GM12878 (cell line): ENCODE results near the gene KCNC1. TPM values are rescaled to one million over a fixed set of nuclear protein-coding genes. Genes with fewer than 3 reads are reported as not detected.

ENCODE experiments used
- ATAC-seq: fragments of 200-7000 bp; cut with Tn5 transposase; 3 replicates; pipeline ENCODE4 v1.9.1; 2020; ENCODE audit warnings: mild to moderate bottlenecking, moderate library complexity
- BruUV-seq: library from RNA; stranded (reverse); fragments of 400-500 nt; replicated peaks from 2 replicates; lab custom pipeline; 2021; lab: Mats Ljungman, UMichigan
- CTCF ChIA-PET: fragments of 300-600 bp; sonication (Branson Sonifier 250); formaldehyde crosslinking; extraction: SDS; loops from one replicate; lab custom pipeline; 2021; ENCODE audit warnings: inconsistent platforms; lab: Yijun Ruan, JAX
- POLR2A ChIA-PET: fragments of 350-600 bp; formaldehyde crosslinking; extraction: SDS; loops from one replicate; lab custom pipeline; 2021; ENCODE audit warnings: inconsistent platforms; lab: Charles Lee
- RAD21 ChIA-PET: fragments of 300-600 bp; sonication (Branson Sonifier 250); formaldehyde crosslinking; loops from one replicate; lab custom pipeline; 2023; ENCODE audit warnings: antibody characterized with exemption; ENCODE audit not compliant: unreplicated experiment; lab: Charles Lee
- SMC1A ChIA-PET: fragments of 300-600 bp; sonication (Branson Sonifier 250); formaldehyde crosslinking; loops from one replicate; lab custom pipeline; 2023; ENCODE audit not compliant: unreplicated experiment, uncharacterized antibody; lab: Charles Lee
- DNase-seq: peaks from one replicate; pipeline ENCODE4 v3.0.0-alpha.2; 2011; ENCODE audit warnings: low read depth, low spot score
- FAIRE-seq: peaks from 3 replicates; lab custom pipeline; 2011; peaks lifted over from hg19 to GRCh38; lab: Jason Lieb, UNC
- H2AFZ ChIP-seq: 2 replicates; pipeline ENCODE4 v1.6.0; 2011; ENCODE audit warnings: low read depth, low read length, control low read depth; ENCODE audit not compliant: control insufficient read depth
- H3K27ac ChIP-seq: 2 replicates; pipeline ENCODE4 v1.5.1; 2011; ENCODE audit warnings: control low read depth; ENCODE audit not compliant: control insufficient read depth, insufficient read depth
- H3K27me3 ChIP-seq, 2 experiments: replicated peaks in 1 of 2; 2 replicates each; pipeline versions ENCODE4 v1.6.0 to v1.6.1; 2011; ENCODE audit warnings: low read length in 1 of 2; ENCODE audit not compliant: control insufficient read depth in 2 of 2, insufficient read depth in 2 of 2
- H3K36me3 ChIP-seq, 2 experiments: 2 replicates each; pipeline ENCODE4 v1.5.1; 2011; ENCODE audit warnings: low read length in 1 of 2; ENCODE audit not compliant: control insufficient read depth in 2 of 2, insufficient read depth in 2 of 2
- H3K4me1 ChIP-seq: 2 replicates; pipeline ENCODE4 v1.6.1; 2011; ENCODE audit warnings: mild to moderate bottlenecking, low read length, moderate library complexity, mixed read lengths; ENCODE audit not compliant: control insufficient read depth, insufficient read depth
- H3K4me2 ChIP-seq: 2 replicates; pipeline ENCODE4 v1.6.0; 2011; ENCODE audit warnings: control low read depth; ENCODE audit not compliant: control insufficient read depth, insufficient read depth
- H3K4me3 ChIP-seq: fragments of 200-600 bp; sonication (generic); 2 replicates; pipeline ENCODE4 v1.5.1; 2016
- H3K79me2 ChIP-seq: 2 replicates; pipeline ENCODE4 v1.6.0; 2011; ENCODE audit warnings: low read length; ENCODE audit not compliant: control insufficient read depth, insufficient read depth
- H3K9ac ChIP-seq: 2 replicates; pipeline ENCODE4 v1.8.0; 2011; ENCODE audit warnings: low read length, control low read depth, mixed read lengths; ENCODE audit not compliant: control insufficient read depth, insufficient read depth
- H3K9me3 ChIP-seq: replicated peaks from 3 replicates; pipeline ENCODE4 v1.5.1; 2011; ENCODE audit warnings: mild to moderate bottlenecking, low read length; ENCODE audit not compliant: control insufficient read depth, insufficient read depth
- H4K20me1 ChIP-seq: 2 replicates; pipeline ENCODE4 v1.6.0; 2011; ENCODE audit not compliant: control insufficient read depth, insufficient read depth
- NR2C1 ChIP-seq: fragments of 450-650 bp; IDR thresholded peaks from 2 replicates; pipeline ENCODE4 v1.6.1; 2017; ENCODE audit warnings: antibody characterized with exemption, mild to moderate bottlenecking, moderate library complexity
- WGBS: methylation state at CpG from one replicate; pipeline ENCODE4 v1.1.6; 2016; ENCODE audit warnings: low lambda C conversion rate; ENCODE audit not compliant: insufficient replicate concordance, insufficient coverage; ENCODE audit errors: missing lambda C conversion rate; 5-methylcytosine and 5-hydroxymethylcytosine counted together
- in situ Hi-C: fragments of 300-500 bp; cut with MboI; formaldehyde crosslinking; loops from 9 replicates; pipeline ENCODE4 v1.14.3; 2018; ENCODE audit warnings: mixed read lengths
- intact Hi-C: fragments of 100-400 bp; cut with micrococcal nuclease; formaldehyde crosslinking; loops from one replicate; pipeline ENCODE4 v1.14.2; 2022; ENCODE audit not compliant: unreplicated experiment
- polyA plus RNA-seq, 11 experiments: library from polyadenylated mRNA; depleted of rRNA in 4 of 11; unstranded in 6 of 11; stranded (reverse) in 5 of 11; fragments of >200 nt; fragmentation: Nextera tagmentation in 4 of 11; fragmentation: Illumina TruSeq in 1 of 11; extraction: Ambion mirVana in 4 of 11; extraction: Trizol in 1 of 11; gene quantifications; 1 replicate in 1 of 11; 2 replicates in 10 of 11; pipeline versions ENCODE4 v1.2.1 to v1.2.3, GENCODE V29; 2011 to 2016; ENCODE audit warnings: inconsistent platforms in 2 of 11, missing spikeins in 2 of 11, low read depth in 1 of 11
- total RNA-seq, 4 experiments: library from RNA; depleted of rRNA in 3 of 4; stranded (reverse); fragments of >200 nt in 3 of 4; fragmentation: Illumina TruSeq in 1 of 4; extraction: Trizol in 1 of 4; gene quantifications; 2 replicates each; pipeline versions ENCODE4 v1.2.1 to v1.2.3, GENCODE V29; 2013 to 2021
- TF ChIP-seq, protein P1 (sequence below): IDR thresholded peaks from 2 replicates; pipeline ENCODE4 v1.6.1; 2012; ENCODE audit warnings: mild to moderate bottlenecking, low read depth, low read length
- TF ChIP-seq, protein P2 (sequence below): fragments of 450-650 bp; IDR thresholded peaks from 2 replicates; pipeline ENCODE4 v1.6.1; 2018; ENCODE audit warnings: borderline replicate concordance, mild to moderate bottlenecking; ENCODE audit not compliant: partially characterized antibody

KCNC1 gene
- total and polyA plus RNA-seq, 10 of the 15 experiments (the other 5 are each of a cell fraction or from before 2014, with no cell fraction given): 0.27 to 0.34 TPM; not detected in 8

DNA sequence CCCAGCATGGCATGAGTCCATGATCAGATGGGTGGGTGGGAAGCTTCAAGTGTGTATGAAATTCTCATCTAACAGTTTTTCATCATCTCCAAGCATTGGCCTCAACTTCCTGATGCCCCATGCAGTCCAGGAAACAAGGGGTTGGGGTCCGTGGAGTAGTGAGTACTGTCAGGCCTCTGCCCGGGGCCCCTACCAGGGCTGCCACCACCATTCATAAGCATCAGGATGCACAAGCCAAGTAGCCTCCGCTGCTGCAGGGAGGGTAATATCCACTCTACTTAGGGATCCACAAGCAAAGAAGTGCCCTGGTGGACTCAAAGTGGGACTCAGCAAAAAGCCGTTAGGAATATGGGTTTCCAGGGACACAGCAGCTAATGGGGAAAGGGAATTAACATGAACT lies 49.3 kb downstream of the KCNC1 start:
- no peaks in the 10 kb centered on the region for H3K79me2 ChIP-seq
- FAIRE-seq (no peak), DNase-seq (no peak), ATAC-seq (no peak)
- no peaks in the 10 kb centered on the region for H3K9me3 ChIP-seq
- in situ Hi-C loops: no loop called here
- 68% methylated on average over 4 of the region's 4 CpGs for WGBS
- RAD21 ChIA-PET: no interaction called here
- CTCF ChIA-PET: interaction anchor here (1.3 kb wide), 1 partner anchor 189 kb away, joined by 3 read pairs; no protein-coding TSS in a partner anchor
- H2AFZ ChIP-seq: no peak overlapping the region
- no peaks in the 10 kb centered on the region; a peak in 1 of 4 replicates for H3K36me3 ChIP-seq
- H3K9ac ChIP-seq: no peak overlapping the region
- POLR2A ChIA-PET: no interaction called here
- no peaks in the 10 kb centered on the region; the same call in 1 of the 2 replicates for H4K20me1 ChIP-seq
- H3K27ac ChIP-seq: no peak overlapping the region
- BruUV-seq: no TSS peak
- H3K27me3 ChIP-seq: no peaks in the 10 kb centered on the region
- H3K4me2 ChIP-seq: no peak overlapping the region
- H3K4me1 ChIP-seq: no peaks in the 10 kb centered on the region
- intact Hi-C loops: no loop called here
- no peak for TF ChIP-seq NR2C1
- TF ChIP-seq, protein P1, sequence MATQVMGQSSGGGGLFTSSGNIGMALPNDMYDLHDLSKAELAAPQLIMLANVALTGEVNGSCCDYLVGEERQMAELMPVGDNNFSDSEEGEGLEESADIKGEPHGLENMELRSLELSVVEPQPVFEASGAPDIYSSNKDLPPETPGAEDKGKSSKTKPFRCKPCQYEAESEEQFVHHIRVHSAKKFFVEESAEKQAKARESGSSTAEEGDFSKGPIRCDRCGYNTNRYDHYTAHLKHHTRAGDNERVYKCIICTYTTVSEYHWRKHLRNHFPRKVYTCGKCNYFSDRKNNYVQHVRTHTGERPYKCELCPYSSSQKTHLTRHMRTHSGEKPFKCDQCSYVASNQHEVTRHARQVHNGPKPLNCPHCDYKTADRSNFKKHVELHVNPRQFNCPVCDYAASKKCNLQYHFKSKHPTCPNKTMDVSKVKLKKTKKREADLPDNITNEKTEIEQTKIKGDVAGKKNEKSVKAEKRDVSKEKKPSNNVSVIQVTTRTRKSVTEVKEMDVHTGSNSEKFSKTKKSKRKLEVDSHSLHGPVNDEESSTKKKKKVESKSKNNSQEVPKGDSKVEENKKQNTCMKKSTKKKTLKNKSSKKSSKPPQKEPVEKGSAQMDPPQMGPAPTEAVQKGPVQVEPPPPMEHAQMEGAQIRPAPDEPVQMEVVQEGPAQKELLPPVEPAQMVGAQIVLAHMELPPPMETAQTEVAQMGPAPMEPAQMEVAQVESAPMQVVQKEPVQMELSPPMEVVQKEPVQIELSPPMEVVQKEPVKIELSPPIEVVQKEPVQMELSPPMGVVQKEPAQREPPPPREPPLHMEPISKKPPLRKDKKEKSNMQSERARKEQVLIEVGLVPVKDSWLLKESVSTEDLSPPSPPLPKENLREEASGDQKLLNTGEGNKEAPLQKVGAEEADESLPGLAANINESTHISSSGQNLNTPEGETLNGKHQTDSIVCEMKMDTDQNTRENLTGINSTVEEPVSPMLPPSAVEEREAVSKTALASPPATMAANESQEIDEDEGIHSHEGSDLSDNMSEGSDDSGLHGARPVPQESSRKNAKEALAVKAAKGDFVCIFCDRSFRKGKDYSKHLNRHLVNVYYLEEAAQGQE: no peak
- TF ChIP-seq, protein P2, sequence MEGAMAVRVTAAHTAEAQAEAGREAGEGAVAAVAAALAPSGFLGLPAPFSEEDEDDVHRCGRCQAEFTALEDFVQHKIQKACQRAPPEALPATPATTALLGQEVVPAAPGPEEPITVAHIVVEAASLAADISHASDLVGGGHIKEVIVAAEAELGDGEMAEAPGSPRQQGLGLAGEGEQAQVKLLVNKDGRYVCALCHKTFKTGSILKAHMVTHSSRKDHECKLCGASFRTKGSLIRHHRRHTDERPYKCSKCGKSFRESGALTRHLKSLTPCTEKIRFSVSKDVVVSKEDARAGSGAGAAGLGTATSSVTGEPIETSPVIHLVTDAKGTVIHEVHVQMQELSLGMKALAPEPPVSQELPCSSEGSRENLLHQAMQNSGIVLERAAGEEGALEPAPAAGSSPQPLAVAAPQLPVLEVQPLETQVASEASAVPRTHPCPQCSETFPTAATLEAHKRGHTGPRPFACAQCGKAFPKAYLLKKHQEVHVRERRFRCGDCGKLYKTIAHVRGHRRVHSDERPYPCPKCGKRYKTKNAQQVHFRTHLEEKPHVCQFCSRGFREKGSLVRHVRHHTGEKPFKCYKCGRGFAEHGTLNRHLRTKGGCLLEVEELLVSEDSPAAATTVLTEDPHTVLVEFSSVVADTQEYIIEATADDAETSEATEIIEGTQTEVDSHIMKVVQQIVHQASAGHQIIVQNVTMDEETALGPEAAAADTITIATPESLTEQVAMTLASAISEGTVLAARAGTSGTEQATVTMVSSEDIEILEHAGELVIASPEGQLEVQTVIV: no peak
- TF ChIP-seq, all 136 proteins: peak for 0
- SMC1A ChIA-PET: no interaction called here
- H3K4me3 ChIP-seq: no peak overlapping the region
